ENCODE results near the gene PELI3.

GRCh38 chr11:66478729-66479393 lies 12.2 kb downstream of the PELI3 start:
- TF ChIP-seq CTCF (IDR thresholded peaks at IDR 0.05; ENCODE audit: borderline replicate concordance, extremely low read depth, low read length, poor library complexity, severe bottlenecking) (peak; percentile 86), EZH2 (IDR thresholded peaks at IDR 0.05; ENCODE audit: borderline replicate concordance, low read depth, low read length, severe bottlenecking) (no peak)

Measured in DND-41 (cell line).